Measurements from ENCODE around the gene SEC23IP.

SEC23IP gene

DNA sequence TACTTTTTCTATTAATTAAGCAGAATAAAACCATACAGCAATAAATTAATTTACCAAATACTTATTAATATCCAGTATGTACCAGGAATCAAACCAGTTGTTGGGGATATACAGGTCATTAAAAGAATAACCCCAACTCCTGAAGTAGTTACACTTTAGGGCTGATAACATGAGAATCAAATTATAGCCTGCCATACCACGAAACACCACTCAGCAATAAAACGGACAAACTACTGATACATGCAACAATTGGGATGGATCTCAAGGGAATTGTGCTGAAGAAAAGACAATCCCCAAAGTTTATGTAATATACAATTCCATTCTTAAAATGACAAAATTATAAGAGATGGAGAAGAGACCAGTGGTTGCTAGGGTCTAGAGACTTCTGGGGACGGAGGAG, 42.6 kb upstream of the SEC23IP start:
- H3K27ac ChIP-seq (ENCODE audit: extremely low read depth, low read depth, low read length), result no peak overlapping the region

DNA sequence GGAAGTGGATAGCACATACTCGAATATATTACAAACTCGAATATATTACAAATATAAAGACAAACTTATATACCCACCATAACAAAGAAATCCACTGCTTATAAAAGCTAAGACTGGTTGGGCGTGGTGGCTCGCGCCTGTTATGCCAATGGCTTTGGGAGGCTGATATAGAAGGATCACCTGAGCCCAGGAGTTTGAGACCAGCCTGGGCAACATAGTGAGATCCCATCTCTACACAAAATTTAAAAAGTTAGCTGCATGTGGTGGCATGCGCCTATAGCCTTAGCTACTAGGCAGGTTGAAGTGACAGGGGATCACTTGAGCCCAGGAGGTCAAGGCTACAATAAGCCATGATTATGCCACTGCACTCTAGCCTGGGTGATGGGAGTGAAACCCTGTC, 40.3 kb upstream of the SEC23IP start:
- ChIA-PET CTCF (interaction anchor here (3.1 kb wide), 1 partner anchor 101 kb away, joined by 11 read pairs; no protein-coding TSS in a partner anchor), POLR2A (no interaction called here)
- Histone ChIP-seq H3K27ac (ENCODE audit: extremely low read depth, low read depth, low read length) (no peak overlapping the region), H3K4me1 (ENCODE audit: control insufficient read depth, insufficient read depth, low read length) (no peaks in the 10 kb centered on the region), H3K36me3 (ENCODE audit: control insufficient read depth in 2 of 2, insufficient read depth in 1 of 2, low read length in 2 of 2) (peaks cover 66 to 85% of the 10 kb centered on the region in 2 experiments), H3K9me3 (ENCODE audit: control insufficient read depth, insufficient read depth, low read depth, low read length) (no peaks in the 10 kb centered on the region), H3K4me3 (ENCODE audit: low read depth, low read length) (no peak overlapping the region)
- no peak for TF ChIP-seq ZNF830 (tag by site-specific recombination; IDR thresholded peaks at IDR 0.05; ENCODE audit: low read depth)
- no peak for TF ChIP-seq ZEB2 (tag by site-specific recombination; IDR thresholded peaks at IDR 0.05)
- TF ChIP-seq, protein P1, sequence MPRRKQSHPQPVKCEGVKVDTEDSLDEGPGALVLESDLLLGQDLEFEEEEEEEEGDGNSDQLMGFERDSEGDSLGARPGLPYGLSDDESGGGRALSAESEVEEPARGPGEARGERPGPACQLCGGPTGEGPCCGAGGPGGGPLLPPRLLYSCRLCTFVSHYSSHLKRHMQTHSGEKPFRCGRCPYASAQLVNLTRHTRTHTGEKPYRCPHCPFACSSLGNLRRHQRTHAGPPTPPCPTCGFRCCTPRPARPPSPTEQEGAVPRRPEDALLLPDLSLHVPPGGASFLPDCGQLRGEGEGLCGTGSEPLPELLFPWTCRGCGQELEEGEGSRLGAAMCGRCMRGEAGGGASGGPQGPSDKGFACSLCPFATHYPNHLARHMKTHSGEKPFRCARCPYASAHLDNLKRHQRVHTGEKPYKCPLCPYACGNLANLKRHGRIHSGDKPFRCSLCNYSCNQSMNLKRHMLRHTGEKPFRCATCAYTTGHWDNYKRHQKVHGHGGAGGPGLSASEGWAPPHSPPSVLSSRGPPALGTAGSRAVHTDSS (tag by site-specific recombination; IDR thresholded peaks at IDR 0.05), result no peak
- peak; percentile 80 for TF ChIP-seq ZNF121 (tag by site-specific recombination; IDR thresholded peaks at IDR 0.05)

More for the DNA sequence above, 42.6 kb upstream of the SEC23IP start:
- TF ChIP-seq ZNF660 (tag by site-specific recombination; IDR thresholded peaks at IDR 0.05) (no peak), ZNF362 (tag by site-specific recombination; IDR thresholded peaks at IDR 0.05) (no peak), ZNF707 (tag by site-specific recombination; IDR thresholded peaks at IDR 0.05) (no peak), PRDM10 (tag by site-specific recombination; IDR thresholded peaks at IDR 0.05) (no peak), ZNF335 (tag by site-specific recombination; conservative IDR thresholded peaks at IDR 0.05) (no peak)
- TF ChIP-seq, protein P2, sequence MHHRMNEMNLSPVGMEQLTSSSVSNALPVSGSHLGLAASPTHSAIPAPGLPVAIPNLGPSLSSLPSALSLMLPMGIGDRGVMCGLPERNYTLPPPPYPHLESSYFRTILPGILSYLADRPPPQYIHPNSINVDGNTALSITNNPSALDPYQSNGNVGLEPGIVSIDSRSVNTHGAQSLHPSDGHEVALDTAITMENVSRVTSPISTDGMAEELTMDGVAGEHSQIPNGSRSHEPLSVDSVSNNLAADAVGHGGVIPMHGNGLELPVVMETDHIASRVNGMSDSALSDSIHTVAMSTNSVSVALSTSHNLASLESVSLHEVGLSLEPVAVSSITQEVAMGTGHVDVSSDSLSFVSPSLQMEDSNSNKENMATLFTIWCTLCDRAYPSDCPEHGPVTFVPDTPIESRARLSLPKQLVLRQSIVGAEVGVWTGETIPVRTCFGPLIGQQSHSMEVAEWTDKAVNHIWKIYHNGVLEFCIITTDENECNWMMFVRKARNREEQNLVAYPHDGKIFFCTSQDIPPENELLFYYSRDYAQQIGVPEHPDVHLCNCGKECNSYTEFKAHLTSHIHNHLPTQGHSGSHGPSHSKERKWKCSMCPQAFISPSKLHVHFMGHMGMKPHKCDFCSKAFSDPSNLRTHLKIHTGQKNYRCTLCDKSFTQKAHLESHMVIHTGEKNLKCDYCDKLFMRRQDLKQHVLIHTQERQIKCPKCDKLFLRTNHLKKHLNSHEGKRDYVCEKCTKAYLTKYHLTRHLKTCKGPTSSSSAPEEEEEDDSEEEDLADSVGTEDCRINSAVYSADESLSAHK (tag by site-specific recombination; IDR thresholded peaks at IDR 0.05), result no peak
- TF ChIP-seq, protein P3, sequence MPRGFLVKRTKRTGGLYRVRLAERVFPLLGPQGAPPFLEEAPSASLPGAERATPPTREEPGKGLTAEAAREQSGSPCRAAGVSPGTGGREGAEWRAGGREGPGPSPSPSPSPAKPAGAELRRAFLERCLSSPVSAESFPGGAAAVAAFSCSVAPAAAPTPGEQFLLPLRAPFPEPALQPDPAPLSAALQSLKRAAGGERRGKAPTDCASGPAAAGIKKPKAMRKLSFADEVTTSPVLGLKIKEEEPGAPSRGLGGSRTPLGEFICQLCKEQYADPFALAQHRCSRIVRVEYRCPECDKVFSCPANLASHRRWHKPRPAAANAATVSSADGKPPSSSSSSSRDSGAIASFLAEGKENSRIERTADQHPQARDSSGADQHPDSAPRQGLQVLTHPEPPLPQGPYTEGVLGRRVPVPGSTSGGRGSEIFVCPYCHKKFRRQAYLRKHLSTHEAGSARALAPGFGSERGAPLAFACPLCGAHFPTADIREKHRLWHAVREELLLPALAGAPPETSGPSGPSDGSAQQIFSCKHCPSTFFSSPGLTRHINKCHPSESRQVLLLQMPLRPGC (tag by site-specific recombination; IDR thresholded peaks at IDR 0.05), result no peak
- no peak overlapping the region for H3K4me3 ChIP-seq (ENCODE audit: low read depth, low read length)
- ChIA-PET POLR2A (interaction anchor here (0.7 kb wide), 1 partner anchor 14 kb away, joined by 5 read pairs; no protein-coding TSS in a partner anchor), CTCF (interaction anchor here (1.0 to 1.7 kb wide), 2 partner anchors 10 to 99 kb away, joined by 6 read pairs; no protein-coding TSS in a partner anchor)
- no peaks in the 10 kb centered on the region for H3K4me1 ChIP-seq (ENCODE audit: control insufficient read depth, insufficient read depth, low read length)
- peaks cover 66 to 85% of the 10 kb centered on the region in 2 experiments for H3K36me3 ChIP-seq (ENCODE audit: control insufficient read depth in 2 of 2, insufficient read depth in 1 of 2, low read length in 2 of 2)
- H3K9me3 ChIP-seq (ENCODE audit: control insufficient read depth, insufficient read depth, low read depth, low read length), result no peaks in the 10 kb centered on the region
